Measurements from ENCODE around the gene EZR. TPM values are rescaled to one million over a fixed set of nuclear protein-coding genes. Genes with fewer than 3 reads are reported as not detected.

EZR gene
- total and polyA plus RNA-seq, 2 of the 8 experiments (the other 6 are each of a cell fraction or from before 2014, with no cell fraction given): 122 to 286 TPM

GRCh38 chr6:158769771-158770432 lies 49.3 kb downstream of the EZR start (continued):
- TF ChIP-seq ATF2 (IDR thresholded peaks at IDR 0.05; ENCODE audit: low read length): no peak
- TF ChIP-seq RAD21 (IDR thresholded peaks at IDR 0.05 in 1 of 2, conservative IDR thresholded peaks at IDR 0.05 in 1 of 2; ENCODE audit: low read depth in 2 of 2, low read length in 2 of 2): no peak
- no peak for TF ChIP-seq SP2 (IDR thresholded peaks at IDR 0.05; ENCODE audit: low read length)
- TF ChIP-seq CHD2 (IDR thresholded peaks at IDR 0.05; ENCODE audit: low read length): no peak
